GM19099 (cell line): ENCODE data around the gene OPHN1.

Source experiments
- POLR2A ChIP-seq: IDR thresholded peaks from 3 replicates; pipeline ENCODE4 v1.6.1; 2011; ENCODE audit warnings: low read depth; ENCODE audit not compliant: insufficient read length; ENCODE audit errors: extremely low read depth

Gene OPHN1

GRCh38 chrX:68402094-68402493 is 31.2 kb downstream of the OPHN1 start:
- no peak for TF ChIP-seq POLR2A

- TF ChIP-seq POLR2A: no peak
These were observed 35.0 kb downstream of the OPHN1 start for GRCh38 chrX:68398291-68398690.

- TF ChIP-seq POLR2A: no peak
These were observed 36.3 kb downstream of the OPHN1 start for GRCh38 chrX:68396953-68397352.

GRCh38 chrX:68387776-68388175 is 45.5 kb downstream of the OPHN1 start:
- TF ChIP-seq POLR2A: no peak

- TF ChIP-seq POLR2A: no peak
These were observed 49.8 kb downstream of the OPHN1 start for GRCh38 chrX:68383540-68383939.

- TF ChIP-seq POLR2A: no peak
These were observed 56.9 kb downstream of the OPHN1 start for GRCh38 chrX:68376373-68376772.

- no peak for TF ChIP-seq POLR2A
These were observed 57.5 kb downstream of the OPHN1 start for GRCh38 chrX:68375803-68376202.

- no peak for TF ChIP-seq POLR2A
These were observed 60.6 kb downstream of the OPHN1 start for GRCh38 chrX:68372665-68373064.

GRCh38 chrX:68369559-68369958 is 63.7 kb downstream of the OPHN1 start:
- TF ChIP-seq POLR2A: no peak

- TF ChIP-seq POLR2A: no peak
These were observed 68.0 kb downstream of the OPHN1 start for GRCh38 chrX:68365341-68365740.

GRCh38 chrX:68363984-68364383 is 69.3 kb downstream of the OPHN1 start:
- no peak for TF ChIP-seq POLR2A

- TF ChIP-seq POLR2A: no peak
These were observed 74.6 kb downstream of the OPHN1 start for GRCh38 chrX:68358679-68359078.

GRCh38 chrX:68355629-68355920 is 77.7 kb downstream of the OPHN1 start:
- TF ChIP-seq POLR2A: no peak

GRCh38 chrX:68354879-68355628 is 78.2 kb downstream of the OPHN1 start:
- TF ChIP-seq POLR2A: no peak

- TF ChIP-seq POLR2A: no peak
These were observed 88.3 kb downstream of the OPHN1 start for GRCh38 chrX:68345025-68345424.

- no peak for TF ChIP-seq POLR2A
These were observed 89.7 kb downstream of the OPHN1 start for GRCh38 chrX:68343551-68343950.

GRCh38 chrX:68332201-68332731 is 101.0 kb downstream of the OPHN1 start:
- no peak for TF ChIP-seq POLR2A
